HG02588 (cell line): ENCODE results near the gene MYMX.

ENCODE experiments used
- ATAC-seq: cut with Tn5 transposase; IDR thresholded peaks from one replicate; pipeline ENCODE4 v1.9.1; 2021; ENCODE audit warnings: mild to moderate bottlenecking, moderate library complexity; ENCODE audit not compliant: unreplicated experiment

MYMX gene

GRCh38 chr6:44249082-44249748 is 32.5 kb downstream of the MYMX start:
- ATAC-seq, result no peak

GRCh38 chr6:44250067-44250717 is 33.5 kb downstream of the MYMX start:
- no peak for ATAC-seq

- no peak for ATAC-seq
Observed at GRCh38 chr6:44250718-44251123, 34.0 kb downstream of the MYMX start.

- no peak for ATAC-seq
Observed at GRCh38 chr6:44251576-44252524, 35.1 kb downstream of the MYMX start.

GRCh38 chr6:44253307-44254101 is 36.8 kb downstream of the MYMX start:
- no peak for ATAC-seq

GRCh38 chr6:44254191-44255104 is 37.7 kb downstream of the MYMX start:
- no peak for ATAC-seq

- no peak for ATAC-seq
Observed at GRCh38 chr6:44255105-44255808, 38.5 kb downstream of the MYMX start.

GRCh38 chr6:44255871-44256774 is 39.4 kb downstream of the MYMX start:
- ATAC-seq, result no peak

- no peak for ATAC-seq
Observed at GRCh38 chr6:44256775-44257024, 40.0 kb downstream of the MYMX start.

- ATAC-seq, result peak; percentile 47
Observed at GRCh38 chr6:44257025-44257752, 40.5 kb downstream of the MYMX start, which contains the start of gene SLC35B2. Gene SLC35B2 (minus strand): TSS chr6:44257528. CDS start chr6:44257410, 118 bp downstream.

GRCh38 chr6:44257753-44258324 is 41.1 kb downstream of the MYMX start:
- ATAC-seq, result peak; percentile 22

GRCh38 chr6:44258325-44258863 is 41.7 kb downstream of the MYMX start:
- ATAC-seq, result no peak

GRCh38 chr6:44258921-44259320 is 42.2 kb downstream of the MYMX start:
- no peak for ATAC-seq

GRCh38 chr6:44260011-44260410 is 43.3 kb downstream of the MYMX start:
- ATAC-seq, result no peak

GRCh38 chr6:44260451-44261297 is 43.9 kb downstream of the MYMX start:
- no peak for ATAC-seq

- no peak for ATAC-seq
Observed at GRCh38 chr6:44261581-44261980, 44.9 kb downstream of the MYMX start.
